ENCODE measurements around the gene PCGF5.
"Not testable (repeated sequence)": the region's sequence is repeated elsewhere in the genome, so short reads cannot be mapped to it uniquely, and the experiment has no call there.

Gene PCGF5

DNA sequence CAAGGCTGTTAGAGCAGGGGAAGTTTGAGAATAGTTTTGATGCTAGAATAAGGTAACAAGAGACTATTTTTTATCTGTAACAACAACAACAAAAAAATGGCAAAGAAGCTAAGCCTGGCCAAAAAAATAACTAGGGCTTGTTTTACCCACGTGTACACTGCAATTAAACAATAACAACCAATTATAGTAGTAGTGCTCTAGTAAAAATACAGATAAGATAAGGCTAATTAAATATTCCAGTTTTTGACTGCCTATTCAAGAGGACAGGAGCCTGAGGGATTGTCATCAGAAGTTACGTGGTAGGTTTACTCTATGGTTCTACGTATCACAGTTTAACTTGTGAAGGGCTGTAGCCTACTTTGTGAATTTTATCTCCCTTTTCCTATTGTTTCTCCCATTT, 29.2 kb downstream of the PCGF5 start:
- no peaks in the 10 kb centered on the region for H3K4me1 Mint-ChIP-seq
- no peak overlapping the region for H3K4me3 Mint-ChIP-seq
- H3K9me3 Mint-ChIP-seq, result no peaks in the 10 kb centered on the region
- H3K27me3 Mint-ChIP-seq (ENCODE audit: low read depth, poor library complexity), result no peaks in the 10 kb centered on the region
- no peak for DNase-seq
- no peak overlapping the region for H3K27ac Mint-ChIP-seq
- H3K36me3 Mint-ChIP-seq (ENCODE audit: low read depth), result peaks cover 8% of the 10 kb centered on the region
- TF ChIP-seq CTCF (IDR thresholded peaks at IDR 0.05), result no peak

DNA sequence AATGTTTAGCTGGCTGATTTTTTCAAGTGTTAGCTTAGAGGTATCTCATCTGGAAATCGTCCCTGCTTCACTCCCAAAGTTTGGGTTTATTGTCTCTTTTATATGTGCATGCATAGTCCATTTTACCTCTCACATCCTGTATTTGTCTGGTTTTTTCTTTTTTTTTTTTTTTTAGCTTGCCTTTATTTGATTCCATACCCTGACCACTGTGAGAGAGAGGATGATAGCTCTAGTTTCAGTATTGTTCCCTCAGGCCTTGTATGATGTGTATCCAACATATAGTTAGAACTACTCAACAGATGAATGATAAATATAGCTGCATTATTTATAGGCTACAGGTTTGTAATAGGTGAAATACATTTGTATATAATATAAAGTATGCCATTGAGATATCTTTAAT, 29.9 kb downstream of the PCGF5 start:
- Mint-ChIP-seq H3K27ac (no peak overlapping the region), H3K36me3 (ENCODE audit: low read depth) (peaks cover 15% of the 10 kb centered on the region), H3K9me3 (peaks cover 4% of the 10 kb centered on the region), H3K27me3 (ENCODE audit: low read depth, poor library complexity) (no peaks in the 10 kb centered on the region), H3K4me3 (no peak overlapping the region), H3K4me1 (no peaks in the 10 kb centered on the region)
- no peak for TF ChIP-seq CTCF (IDR thresholded peaks at IDR 0.05)
- no peak for DNase-seq

GRCh38 chr10:91251430-91252056, 31.1 kb downstream of the PCGF5 start:
- peak; percentile 42 for DNase-seq
- peaks cover 25% of the 10 kb centered on the region for H3K36me3 Mint-ChIP-seq (ENCODE audit: low read depth)
- peaks cover 12% of the 10 kb centered on the region for H3K9me3 Mint-ChIP-seq
- no peak overlapping the region for H3K4me3 Mint-ChIP-seq
- no peaks in the 10 kb centered on the region for H3K27me3 Mint-ChIP-seq (ENCODE audit: low read depth, poor library complexity)
- no peak overlapping the region for H3K27ac Mint-ChIP-seq
- TF ChIP-seq CTCF (IDR thresholded peaks at IDR 0.05), result peak; percentile 97
- no peaks in the 10 kb centered on the region for H3K4me1 Mint-ChIP-seq

DNA sequence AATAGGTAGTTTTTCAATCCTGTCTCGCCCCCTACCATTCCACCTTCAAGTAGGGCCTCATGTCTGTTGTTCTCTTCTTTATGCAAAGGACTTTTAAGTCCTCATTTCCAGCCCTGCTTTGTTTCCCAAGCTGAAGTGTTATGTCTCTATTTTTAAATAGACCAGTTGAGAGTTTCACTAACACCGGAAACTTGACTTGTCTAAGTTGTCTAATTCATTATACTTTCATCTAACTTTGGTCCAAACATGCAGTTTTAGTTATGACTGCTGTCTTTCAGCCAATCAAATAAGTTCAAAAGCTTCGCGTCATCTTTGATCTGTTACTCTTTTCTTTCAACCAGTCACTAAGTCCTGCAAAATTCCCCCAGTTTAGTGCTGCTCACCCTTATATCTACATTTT, 32.8 kb downstream of the PCGF5 start:
- Mint-ChIP-seq H3K27me3 (ENCODE audit: low read depth, poor library complexity) (no peaks in the 10 kb centered on the region), H3K9me3 (peaks cover 12% of the 10 kb centered on the region), H3K4me3 (no peak overlapping the region), H3K4me1 (no peaks in the 10 kb centered on the region), H3K36me3 (ENCODE audit: low read depth) (peaks cover 28% of the 10 kb centered on the region), H3K27ac (no peak overlapping the region)
- DNase-seq, result no peak
- no peak for TF ChIP-seq CTCF (IDR thresholded peaks at IDR 0.05)

- Mint-ChIP-seq H3K36me3 (ENCODE audit: low read depth) (peaks cover 28% of the 10 kb centered on the region), H3K27me3 (ENCODE audit: low read depth, poor library complexity) (no peaks in the 10 kb centered on the region), H3K4me1 (no peaks in the 10 kb centered on the region), H3K4me3 (no peak overlapping the region), H3K27ac (no peak overlapping the region), H3K9me3 (peaks cover 12% of the 10 kb centered on the region)
- no peak for TF ChIP-seq CTCF (IDR thresholded peaks at IDR 0.05)
- DNase-seq, result no peak
Observed at GRCh38 chr10:91257310-91257709, 36.8 kb downstream of the PCGF5 start.

GRCh38 chr10:91260417-91260816, 40.0 kb downstream of the PCGF5 start:
- not testable (repeated sequence) for H3K4me1 Mint-ChIP-seq; H3K9me3 Mint-ChIP-seq; H3K27me3 Mint-ChIP-seq (ENCODE audit: low read depth, poor library complexity); H3K4me3 Mint-ChIP-seq; H3K27ac Mint-ChIP-seq; DNase-seq
- peaks cover 13% of the 10 kb centered on the region for H3K36me3 Mint-ChIP-seq (ENCODE audit: low read depth)
